ENCODE data around the gene LYRM4.

The LYRM4 gene

GRCh38 chr6:5136851-5137250 lies 123.9 kb downstream of the LYRM4 start:
- TF ChIP-seq CTCF (IDR thresholded peaks at IDR 0.05; ENCODE audit: insufficient read depth, low read length) (no peak), REST (IDR thresholded peaks at IDR 0.05; ENCODE audit: insufficient replicate concordance, low read depth) (no peak), POLR2AphosphoS5 (IDR thresholded peaks at IDR 0.05; ENCODE audit: low read depth) (no peak), GABPA (IDR thresholded peaks at IDR 0.05; ENCODE audit: low read depth) (no peak), SPI1 (IDR thresholded peaks at IDR 0.05; ENCODE audit: borderline replicate concordance, low read depth) (no peak)
- Histone ChIP-seq H3K4me3 (replicated peaks; ENCODE audit: insufficient read depth, low read length) (no peak overlapping the region), H3K27ac (replicated peaks) (no peak overlapping the region), H3K27me3 (ENCODE audit: insufficient read depth, poor library complexity, severe bottlenecking) (no peaks in the 10 kb centered on the region)
- no peak for DNase-seq (ENCODE audit: low read depth in 1 of 2, low spot score in 1 of 2)

GRCh38 chr6:5135788-5136376 lies 124.9 kb downstream of the LYRM4 start:
- Histone ChIP-seq H3K27ac (replicated peaks) (no peak overlapping the region), H3K4me3 (replicated peaks; ENCODE audit: insufficient read depth, low read length) (no peak overlapping the region), H3K27me3 (ENCODE audit: insufficient read depth, poor library complexity, severe bottlenecking) (no peaks in the 10 kb centered on the region)
- peak; percentile 48 to 54 for DNase-seq (ENCODE audit: low read depth in 1 of 2, low spot score in 1 of 2)
- TF ChIP-seq POLR2AphosphoS5 (IDR thresholded peaks at IDR 0.05; ENCODE audit: low read depth) (no peak), CTCF (IDR thresholded peaks at IDR 0.05; ENCODE audit: insufficient read depth, low read length) (peak; percentile 32)

GRCh38 chr6:5133943-5134342 lies 126.8 kb downstream of the LYRM4 start:
- DNase-seq (ENCODE audit: low read depth in 1 of 2, low spot score in 1 of 2) = no peak
- Histone ChIP-seq H3K27me3 (ENCODE audit: insufficient read depth, poor library complexity, severe bottlenecking) (no peaks in the 10 kb centered on the region), H3K4me3 (replicated peaks; ENCODE audit: insufficient read depth, low read length) (no peak overlapping the region), H3K27ac (replicated peaks) (no peak overlapping the region)
- TF ChIP-seq CTCF (IDR thresholded peaks at IDR 0.05; ENCODE audit: insufficient read depth, low read length) (no peak), POLR2AphosphoS5 (IDR thresholded peaks at IDR 0.05; ENCODE audit: low read depth) (no peak), SPI1 (IDR thresholded peaks at IDR 0.05; ENCODE audit: borderline replicate concordance, low read depth) (no peak), GABPA (IDR thresholded peaks at IDR 0.05; ENCODE audit: low read depth) (no peak), REST (IDR thresholded peaks at IDR 0.05; ENCODE audit: insufficient replicate concordance, low read depth) (no peak)

GRCh38 chr6:5132731-5133130 lies 128.0 kb downstream of the LYRM4 start:
- TF ChIP-seq SPI1 (IDR thresholded peaks at IDR 0.05; ENCODE audit: borderline replicate concordance, low read depth) (peak; percentile 17; the same call in 1 of the 2 replicates), POLR2AphosphoS5 (IDR thresholded peaks at IDR 0.05; ENCODE audit: low read depth) (no peak)
- H3K4me3 ChIP-seq (replicated peaks; ENCODE audit: insufficient read depth, low read length) = no peak overlapping the region

More at GRCh38 chr6:5132731-5133130, 128.0 kb downstream of the LYRM4 start:
- Histone ChIP-seq H3K27me3 (ENCODE audit: insufficient read depth, poor library complexity, severe bottlenecking) (no peaks in the 10 kb centered on the region), H3K27ac (replicated peaks) (no peak overlapping the region)
- DNase-seq (ENCODE audit: low read depth in 1 of 2, low spot score in 1 of 2) = peak; percentile 28 to 67
